Parathyroid adenoma (tissue), 2 donors: ENCODE results near the gene AKR1B15.

Experiments used
- H2AFZ ChIP-seq: fragments of 300-600 bp; sonication (generic); one replicate; pipeline ENCODE4 v1.7.0; 2017; ENCODE audit warnings: antibody characterized with exemption, mild to moderate bottlenecking
- H3K27ac ChIP-seq: fragments of 300-600 bp; sonication (generic); one replicate; pipeline ENCODE4 v1.7.0; 2017
- H3K27me3 ChIP-seq: fragments of 300-600 bp; sonication (generic); one replicate; pipeline ENCODE4 v1.7.0; 2017; ENCODE audit warnings: low read length; ENCODE audit not compliant: control insufficient read depth, insufficient read depth
- H3K36me3 ChIP-seq: fragments of 300-600 bp; sonication (generic); one replicate; pipeline ENCODE4 v1.7.0; 2017; ENCODE audit warnings: low read length; ENCODE audit not compliant: control insufficient read depth, insufficient read depth
- H3K4me1 ChIP-seq: fragments of 300-600 bp; sonication (generic); one replicate; pipeline ENCODE4 v1.7.0; 2017; ENCODE audit warnings: control low read depth
- H3K4me2 ChIP-seq: fragments of 300-600 bp; sonication (generic); one replicate; pipeline ENCODE4 v1.7.0; 2017; ENCODE audit warnings: low read length
- H3K4me3 ChIP-seq: fragments of 300-600 bp; sonication (generic); one replicate; pipeline ENCODE4 v1.7.0; 2017; ENCODE audit warnings: low read depth, low read length
- H3K79me2 ChIP-seq: fragments of 300-600 bp; sonication (generic); one replicate; pipeline ENCODE4 v1.7.0; 2017; ENCODE audit warnings: control low read depth
- H3K9ac ChIP-seq: fragments of 300-600 bp; sonication (generic); one replicate; pipeline ENCODE4 v1.7.0; 2017; ENCODE audit warnings: mild to moderate bottlenecking
- H3K9me3 ChIP-seq: fragments of 300-600 bp; sonication (generic); one replicate; pipeline ENCODE4 v1.7.0; 2017; ENCODE audit warnings: low read length; ENCODE audit not compliant: control insufficient read depth
- TF ChIP-seq, protein P1 (sequence below): fragments of 300-600 bp; sonication (generic); IDR thresholded peaks from one replicate; pipeline ENCODE4 v1.7.0; 2017; ENCODE audit warnings: antibody characterized with exemption, mild to moderate bottlenecking
- donor health status: primary hyperparathyroidism.

The AKR1B15 gene

GRCh38 chr7:134601459-134601858 is 52.5 kb downstream of the AKR1B15 start:
- no peak overlapping the region for H3K4me3 ChIP-seq
- no peak overlapping the region for H3K9ac ChIP-seq
- H3K4me2 ChIP-seq: no peak overlapping the region
- H2AFZ ChIP-seq: no peak overlapping the region
- no peaks in the 10 kb centered on the region for H3K27me3 ChIP-seq
- H3K36me3 ChIP-seq: no peaks in the 10 kb centered on the region
- H3K4me1 ChIP-seq: peaks cover 2% of the 10 kb centered on the region
- H3K79me2 ChIP-seq: no peaks in the 10 kb centered on the region
- H3K27ac ChIP-seq: no peak overlapping the region
- TF ChIP-seq, protein P1, sequence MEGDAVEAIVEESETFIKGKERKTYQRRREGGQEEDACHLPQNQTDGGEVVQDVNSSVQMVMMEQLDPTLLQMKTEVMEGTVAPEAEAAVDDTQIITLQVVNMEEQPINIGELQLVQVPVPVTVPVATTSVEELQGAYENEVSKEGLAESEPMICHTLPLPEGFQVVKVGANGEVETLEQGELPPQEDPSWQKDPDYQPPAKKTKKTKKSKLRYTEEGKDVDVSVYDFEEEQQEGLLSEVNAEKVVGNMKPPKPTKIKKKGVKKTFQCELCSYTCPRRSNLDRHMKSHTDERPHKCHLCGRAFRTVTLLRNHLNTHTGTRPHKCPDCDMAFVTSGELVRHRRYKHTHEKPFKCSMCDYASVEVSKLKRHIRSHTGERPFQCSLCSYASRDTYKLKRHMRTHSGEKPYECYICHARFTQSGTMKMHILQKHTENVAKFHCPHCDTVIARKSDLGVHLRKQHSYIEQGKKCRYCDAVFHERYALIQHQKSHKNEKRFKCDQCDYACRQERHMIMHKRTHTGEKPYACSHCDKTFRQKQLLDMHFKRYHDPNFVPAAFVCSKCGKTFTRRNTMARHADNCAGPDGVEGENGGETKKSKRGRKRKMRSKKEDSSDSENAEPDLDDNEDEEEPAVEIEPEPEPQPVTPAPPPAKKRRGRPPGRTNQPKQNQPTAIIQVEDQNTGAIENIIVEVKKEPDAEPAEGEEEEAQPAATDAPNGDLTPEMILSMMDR: no peak
- H3K9me3 ChIP-seq: no peaks in the 10 kb centered on the region

- H3K79me2 ChIP-seq: no peaks in the 10 kb centered on the region
- TF ChIP-seq, protein P1: no peak
- no peak overlapping the region for H3K4me2 ChIP-seq
- no peaks in the 10 kb centered on the region for H3K36me3 ChIP-seq
- no peak overlapping the region for H2AFZ ChIP-seq
- H3K4me3 ChIP-seq: no peak overlapping the region
- H3K27me3 ChIP-seq: no peaks in the 10 kb centered on the region
- peaks cover 2% of the 10 kb centered on the region for H3K4me1 ChIP-seq
- no peak overlapping the region for H3K27ac ChIP-seq
- H3K9ac ChIP-seq: no peak overlapping the region
- no peaks in the 10 kb centered on the region for H3K9me3 ChIP-seq
Observed at GRCh38 chr7:134602881-134603451, 54.1 kb downstream of the AKR1B15 start.

GRCh38 chr7:134605978-134606923 is 57.3 kb downstream of the AKR1B15 start:
- Histone ChIP-seq H3K9me3 (no peaks in the 10 kb centered on the region), H2AFZ (peak overlapping the region; percentile 39), H3K36me3 (no peaks in the 10 kb centered on the region), H3K27me3 (no peaks in the 10 kb centered on the region), H3K9ac (no peak overlapping the region), H3K27ac (no peak overlapping the region), H3K4me1 (peaks cover 2% of the 10 kb centered on the region), H3K4me3 (no peak overlapping the region), H3K4me2 (peak overlapping the region; percentile 55), H3K79me2 (no peaks in the 10 kb centered on the region)
- TF ChIP-seq, protein P1: peak; percentile 95

- Histone ChIP-seq H3K9me3 (no peaks in the 10 kb centered on the region), H3K27ac (no peak overlapping the region), H3K27me3 (no peaks in the 10 kb centered on the region), H3K4me3 (no peak overlapping the region), H3K4me2 (no peak overlapping the region), H3K36me3 (no peaks in the 10 kb centered on the region), H2AFZ (no peak overlapping the region), H3K4me1 (no peaks in the 10 kb centered on the region), H3K9ac (no peak overlapping the region), H3K79me2 (no peaks in the 10 kb centered on the region)
- TF ChIP-seq, protein P1: no peak
Observed at GRCh38 chr7:134611611-134612151, 62.8 kb downstream of the AKR1B15 start.
